ENCODE measurements around the gene LYPLA2. TPM values are rescaled to one million over a fixed set of nuclear protein-coding genes. Genes with fewer than 3 reads are reported as not detected.
"Not testable (repeated sequence)": the region's sequence is repeated elsewhere in the genome, so short reads cannot be mapped to it uniquely, and the experiment has no call there.

The LYPLA2 gene
- total RNA-seq, 1 experiment from 2014 or later: 119 TPM

- in situ Hi-C loops (cut with HindIII; ENCODE audit: low sequenced_read_pairs): no loop called here
- peak; percentile 90 for DNase-seq (ENCODE audit: low spot score)
Measured at GRCh38 chr1:23825076-23825761, 34.3 kb downstream of the LYPLA2 start, which contains the start of gene HMGCL. TSS of gene HMGCL (minus strand) at chr1:23825429. CDS start at chr1:23825415, 14 bp downstream.

- in situ Hi-C loops (cut with HindIII; ENCODE audit: low sequenced_read_pairs): no loop called here
- DNase-seq (ENCODE audit: low spot score): peak; percentile 30
Measured at GRCh38 chr1:23825762-23826522, 35.0 kb downstream of the LYPLA2 start.

- in situ Hi-C loops (cut with HindIII; ENCODE audit: low sequenced_read_pairs); DNase-seq (ENCODE audit: low spot score): not testable (repeated sequence)
Measured at GRCh38 chr1:23826590-23826989, 35.6 kb downstream of the LYPLA2 start.

GRCh38 chr1:23827717-23828116 lies 36.8 kb downstream of the LYPLA2 start:
- in situ Hi-C loops (cut with HindIII; ENCODE audit: low sequenced_read_pairs): no loop called here
- no peak for DNase-seq (ENCODE audit: low spot score)

GRCh38 chr1:23834156-23834555 lies 43.2 kb downstream of the LYPLA2 start:
- in situ Hi-C loops (cut with HindIII; ENCODE audit: low sequenced_read_pairs); DNase-seq (ENCODE audit: low spot score): not testable (repeated sequence)

- in situ Hi-C loops (cut with HindIII; ENCODE audit: low sequenced_read_pairs): no loop called here
Measured at GRCh38 chr1:23836037-23836436, 45.1 kb downstream of the LYPLA2 start.

GRCh38 chr1:23837908-23838307 lies 47.0 kb downstream of the LYPLA2 start:
- in situ Hi-C loops (cut with HindIII; ENCODE audit: low sequenced_read_pairs): no loop called here
- no peak for DNase-seq (ENCODE audit: low spot score)

More at GRCh38 chr1:23836037-23836436, 45.1 kb downstream of the LYPLA2 start:
- no peak for DNase-seq (ENCODE audit: low spot score)

GRCh38 chr1:23838401-23838866 lies 47.5 kb downstream of the LYPLA2 start:
- in situ Hi-C loops (cut with HindIII; ENCODE audit: low sequenced_read_pairs): no loop called here

GRCh38 chr1:23843644-23844043 lies 52.7 kb downstream of the LYPLA2 start:
- in situ Hi-C loops (cut with HindIII; ENCODE audit: low sequenced_read_pairs): no loop called here

More at GRCh38 chr1:23838401-23838866, 47.5 kb downstream of the LYPLA2 start:
- DNase-seq (ENCODE audit: low spot score): peak; percentile 8

More at GRCh38 chr1:23843644-23844043, 52.7 kb downstream of the LYPLA2 start:
- no peak for DNase-seq (ENCODE audit: low spot score)

Other genes starting within 250 kb of the LYPLA2 start
- gene ID3, start 231.6 kb upstream of the LYPLA2 start, total RNA-seq (2014; rRNA removed; shearing (Covaris generic)): 1,524 and 1,844 TPM in 2 replicates
- 769 and 873 TPM in 2 replicates for gene RPL11, start 99.3 kb upstream of the LYPLA2 start, total RNA-seq (2014; rRNA removed; shearing (Covaris generic))
- 54.7 and 70.7 TPM in 2 replicates for gene ELOA, start 47.7 kb upstream of the LYPLA2 start, total RNA-seq (2014; rRNA removed; shearing (Covaris generic))
- 83.1 and 104 TPM in 2 replicates for gene PITHD1, start 12.7 kb upstream of the LYPLA2 start, total RNA-seq (2014; rRNA removed; shearing (Covaris generic))
- gene GALE, start 9.6 kb downstream of the LYPLA2 start, total RNA-seq (2014; rRNA removed; shearing (Covaris generic)): 44.8 and 52.7 TPM in 2 replicates
- 52.9 and 55.8 TPM in 2 replicates for gene HMGCL, start 34.3 kb downstream of the LYPLA2 start, total RNA-seq (2014; rRNA removed; shearing (Covaris generic))
- gene FUCA1, start 77.1 kb downstream of the LYPLA2 start, total RNA-seq (2014; rRNA removed; shearing (Covaris generic)): 79.4 and 84.1 TPM in 2 replicates
- not detected in 2 replicates for gene CNR2, start 122.2 kb downstream of the LYPLA2 start, total RNA-seq (2014; rRNA removed; shearing (Covaris generic))
- gene PNRC2, start 168.7 kb downstream of the LYPLA2 start, total RNA-seq (2014; rRNA removed; shearing (Covaris generic)): 115 and 174 TPM in 2 replicates
- 49.6 and 63.2 TPM in 2 replicates for gene SRSF10, start 189.2 kb downstream of the LYPLA2 start, total RNA-seq (2014; rRNA removed; shearing (Covaris generic))

Data from G401 (cell line).